PFSK-1 (cell line): ENCODE results near the gene ATP2B2.

ENCODE experiments used
- FOXP2 ChIP-seq: optimal IDR thresholded peaks from 2 replicates; pipeline ENCODE3; 2011; ENCODE audit warnings: borderline replicate concordance, control low read depth, inconsistent platforms; ENCODE audit not compliant: insufficient read depth; ENCODE audit errors: extremely low read length, extremely low read depth
- POLR2AphosphoS5 ChIP-seq: IDR thresholded peaks from 2 replicates; pipeline ENCODE4 v1.6.1; 2012; ENCODE audit warnings: low read depth, mild to moderate bottlenecking, control low read depth, low read length, moderate library complexity
- SIN3A ChIP-seq: IDR thresholded peaks from 2 replicates; pipeline ENCODE4 v1.6.1; 2012; ENCODE audit warnings: mild to moderate bottlenecking, low read length, moderate library complexity, borderline replicate concordance; ENCODE audit not compliant: insufficient read depth
- TAF1 ChIP-seq: IDR thresholded peaks from 2 replicates; pipeline ENCODE4 v1.6.1; 2012; ENCODE audit warnings: low read length, control low read depth, borderline replicate concordance; ENCODE audit not compliant: insufficient read depth
- TF ChIP-seq, protein P1 (sequence below), 2 experiments: IDR thresholded peaks; 2 replicates each; pipeline versions ENCODE4 v1.6.1 to v1.8.0; 2011 to 2012; ENCODE audit warnings: low read depth in 2 of 2, low read length in 2 of 2, control low read depth in 1 of 2, inconsistent platforms in 1 of 2, mild to moderate bottlenecking in 1 of 2, moderate library complexity in 1 of 2; ENCODE audit not compliant: insufficient read depth in 1 of 2

ATP2B2 gene

DNA sequence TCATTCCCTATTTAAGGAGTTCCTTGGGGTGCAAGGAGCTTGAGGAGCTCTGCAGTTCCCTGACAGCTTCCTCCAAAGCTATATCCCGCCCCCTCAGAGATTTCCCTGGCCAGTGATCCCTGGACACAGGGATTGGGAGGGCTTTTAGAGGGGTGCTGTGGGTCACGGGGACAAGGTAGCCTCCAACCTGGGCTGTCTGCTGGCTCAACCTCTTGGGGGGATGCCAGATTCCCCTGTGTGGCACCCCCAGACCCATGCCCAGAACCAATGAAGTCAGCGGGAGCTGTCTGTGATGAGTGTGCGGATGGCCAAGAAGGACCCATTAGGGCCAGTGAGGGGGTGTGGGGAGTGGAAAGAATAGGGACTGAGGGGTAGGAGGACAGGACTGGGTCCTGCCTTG, 21.0 kb upstream of the ATP2B2 start:
- TF ChIP-seq POLR2AphosphoS5 (no peak), FOXP2 (no peak), SIN3A (no peak), TAF1 (no peak)
- TF ChIP-seq, protein P1, sequence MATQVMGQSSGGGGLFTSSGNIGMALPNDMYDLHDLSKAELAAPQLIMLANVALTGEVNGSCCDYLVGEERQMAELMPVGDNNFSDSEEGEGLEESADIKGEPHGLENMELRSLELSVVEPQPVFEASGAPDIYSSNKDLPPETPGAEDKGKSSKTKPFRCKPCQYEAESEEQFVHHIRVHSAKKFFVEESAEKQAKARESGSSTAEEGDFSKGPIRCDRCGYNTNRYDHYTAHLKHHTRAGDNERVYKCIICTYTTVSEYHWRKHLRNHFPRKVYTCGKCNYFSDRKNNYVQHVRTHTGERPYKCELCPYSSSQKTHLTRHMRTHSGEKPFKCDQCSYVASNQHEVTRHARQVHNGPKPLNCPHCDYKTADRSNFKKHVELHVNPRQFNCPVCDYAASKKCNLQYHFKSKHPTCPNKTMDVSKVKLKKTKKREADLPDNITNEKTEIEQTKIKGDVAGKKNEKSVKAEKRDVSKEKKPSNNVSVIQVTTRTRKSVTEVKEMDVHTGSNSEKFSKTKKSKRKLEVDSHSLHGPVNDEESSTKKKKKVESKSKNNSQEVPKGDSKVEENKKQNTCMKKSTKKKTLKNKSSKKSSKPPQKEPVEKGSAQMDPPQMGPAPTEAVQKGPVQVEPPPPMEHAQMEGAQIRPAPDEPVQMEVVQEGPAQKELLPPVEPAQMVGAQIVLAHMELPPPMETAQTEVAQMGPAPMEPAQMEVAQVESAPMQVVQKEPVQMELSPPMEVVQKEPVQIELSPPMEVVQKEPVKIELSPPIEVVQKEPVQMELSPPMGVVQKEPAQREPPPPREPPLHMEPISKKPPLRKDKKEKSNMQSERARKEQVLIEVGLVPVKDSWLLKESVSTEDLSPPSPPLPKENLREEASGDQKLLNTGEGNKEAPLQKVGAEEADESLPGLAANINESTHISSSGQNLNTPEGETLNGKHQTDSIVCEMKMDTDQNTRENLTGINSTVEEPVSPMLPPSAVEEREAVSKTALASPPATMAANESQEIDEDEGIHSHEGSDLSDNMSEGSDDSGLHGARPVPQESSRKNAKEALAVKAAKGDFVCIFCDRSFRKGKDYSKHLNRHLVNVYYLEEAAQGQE (IDR thresholded peaks at IDR 0.05; ENCODE audit: insufficient read depth in 1 of 2, low read depth in 2 of 2, low read length in 2 of 2): no peak

DNA sequence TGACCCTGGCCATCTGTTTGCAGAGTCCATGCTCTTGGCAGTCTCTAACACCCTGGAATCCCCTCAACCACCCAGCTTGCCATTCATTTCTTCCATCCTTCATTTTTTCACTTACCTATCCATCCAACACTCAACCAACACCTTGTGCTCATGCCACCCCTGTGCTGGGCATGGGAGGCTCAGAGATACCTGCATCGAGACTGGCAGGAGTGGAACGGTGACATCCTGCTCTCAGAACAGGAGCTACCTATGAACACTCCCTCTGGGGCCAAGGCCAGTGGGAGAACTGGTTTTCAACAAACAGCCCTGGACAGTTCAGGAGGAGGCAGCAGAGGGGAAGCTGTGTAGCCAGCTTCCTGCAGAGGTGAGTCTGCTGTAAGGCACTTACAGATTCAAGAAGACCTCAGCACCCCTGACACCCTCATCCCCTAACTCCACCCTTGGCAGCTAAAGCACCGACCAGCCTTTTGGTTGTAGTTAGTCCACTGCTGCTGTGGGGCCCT, 19.5 kb upstream of the ATP2B2 start:
- TF ChIP-seq SIN3A: no peak
- no peak for TF ChIP-seq TAF1

DNA sequence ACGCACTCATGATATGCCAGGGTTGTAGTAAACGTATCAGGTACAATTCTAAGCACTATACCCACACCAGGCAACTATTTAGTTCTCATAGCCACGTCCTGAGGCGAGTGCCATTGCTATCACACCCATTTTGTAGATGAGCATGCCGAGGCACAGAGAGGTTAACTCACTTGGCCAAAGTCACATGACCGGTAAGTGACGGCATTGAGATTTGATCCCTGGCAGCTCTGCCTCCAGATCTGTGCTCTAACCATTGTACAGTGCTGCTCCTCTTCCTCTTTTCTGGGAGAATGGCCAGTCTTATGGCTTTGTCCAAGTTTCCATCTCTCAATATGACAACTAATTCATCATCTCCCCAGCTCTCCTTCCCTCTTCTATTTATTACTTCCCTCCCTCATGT, 18.9 kb upstream of the ATP2B2 start:
- TF ChIP-seq FOXP2 (no peak), TAF1 (no peak), POLR2AphosphoS5 (no peak), SIN3A (no peak)
- TF ChIP-seq, protein P1 (IDR thresholded peaks at IDR 0.05; ENCODE audit: insufficient read depth in 1 of 2, low read depth in 2 of 2, low read length in 2 of 2): no peak

DNA sequence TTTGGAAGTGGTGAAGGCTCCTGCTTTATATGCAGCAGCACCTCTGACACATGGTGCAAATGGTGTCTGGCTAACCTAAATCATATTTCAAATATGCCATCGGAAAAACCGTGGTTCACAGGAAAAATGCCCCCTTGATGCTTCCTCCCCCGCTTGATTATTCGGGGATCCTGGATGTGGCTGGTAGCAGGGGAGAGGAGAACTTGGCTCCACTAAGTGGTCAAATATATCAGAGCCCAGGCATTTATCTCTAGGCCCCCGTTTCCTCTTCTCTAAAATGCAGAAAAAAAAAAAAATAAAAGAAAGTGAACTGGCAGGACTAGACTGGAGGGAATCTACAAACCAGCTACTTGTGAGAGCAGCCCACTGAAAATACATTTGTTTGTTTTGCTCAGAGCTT, 18.2 kb upstream of the ATP2B2 start:
- TF ChIP-seq, protein P1 (IDR thresholded peaks at IDR 0.05; ENCODE audit: insufficient read depth in 1 of 2, low read depth in 2 of 2, low read length in 2 of 2): no peak
- TF ChIP-seq FOXP2 (no peak), POLR2AphosphoS5 (no peak), SIN3A (no peak)

DNA sequence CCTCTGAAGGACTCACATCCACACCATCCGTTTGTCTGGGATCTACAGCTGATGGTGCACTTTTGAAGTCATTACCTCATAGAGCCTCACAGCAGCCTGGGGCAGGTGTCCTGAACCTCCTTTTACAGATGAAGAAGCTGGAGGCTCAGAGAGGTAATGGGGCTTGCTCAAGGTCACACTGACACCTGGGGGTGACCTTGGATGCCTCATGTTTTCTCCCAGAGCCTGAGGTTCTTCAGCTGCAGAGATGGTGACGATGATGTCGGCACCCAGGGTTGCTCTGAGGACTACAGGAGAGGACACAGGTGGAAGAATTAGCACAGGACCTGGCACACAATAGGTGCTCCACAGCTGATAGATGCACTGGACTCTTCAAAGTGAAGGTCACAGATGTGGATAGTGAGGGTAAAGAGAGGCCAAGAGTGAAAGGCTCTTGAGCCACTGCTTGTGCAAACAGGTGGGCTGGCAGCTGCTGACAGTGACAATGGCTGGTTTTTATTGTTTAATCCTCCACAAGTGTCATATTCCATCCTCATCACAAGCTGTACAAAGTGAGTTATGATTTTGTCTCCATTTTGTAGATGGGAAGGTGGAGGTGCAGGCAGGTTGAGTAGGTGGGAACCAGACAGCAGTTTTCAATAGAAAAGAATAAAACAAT, 17.4 kb upstream of the ATP2B2 start:
- no peak for TF ChIP-seq POLR2AphosphoS5
- TF ChIP-seq TAF1: no peak
- TF ChIP-seq FOXP2: no peak
- no peak for TF ChIP-seq SIN3A
- TF ChIP-seq, protein P1 (IDR thresholded peaks at IDR 0.05; ENCODE audit: insufficient read depth in 1 of 2, low read depth in 2 of 2, low read length in 2 of 2): no peak
